Measurements from ENCODE around the gene COX6A2.

The COX6A2 gene

DNA sequence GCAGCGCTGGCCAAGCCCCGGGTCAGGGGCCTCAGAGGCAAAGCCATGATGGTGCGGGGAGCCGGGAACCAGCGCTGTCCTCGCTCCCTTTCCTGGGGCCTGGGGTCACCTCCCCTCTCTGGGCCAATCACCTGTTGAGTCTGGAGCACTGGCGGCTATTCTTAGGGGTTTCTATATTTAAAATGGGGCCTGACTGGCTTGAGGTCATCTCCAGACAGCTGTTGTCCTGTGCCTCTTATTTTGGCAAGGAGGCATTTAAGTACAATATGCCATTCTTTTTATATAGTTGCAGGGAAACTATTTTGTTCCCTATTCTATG lies at the start of gene COX6A2:
COX6A2 (minus strand) TSS at position 82 of the 319 bp plus-strand sequence; CDS start at position 47, 35 bp downstream.
- TF ChIP-seq, protein P1, sequence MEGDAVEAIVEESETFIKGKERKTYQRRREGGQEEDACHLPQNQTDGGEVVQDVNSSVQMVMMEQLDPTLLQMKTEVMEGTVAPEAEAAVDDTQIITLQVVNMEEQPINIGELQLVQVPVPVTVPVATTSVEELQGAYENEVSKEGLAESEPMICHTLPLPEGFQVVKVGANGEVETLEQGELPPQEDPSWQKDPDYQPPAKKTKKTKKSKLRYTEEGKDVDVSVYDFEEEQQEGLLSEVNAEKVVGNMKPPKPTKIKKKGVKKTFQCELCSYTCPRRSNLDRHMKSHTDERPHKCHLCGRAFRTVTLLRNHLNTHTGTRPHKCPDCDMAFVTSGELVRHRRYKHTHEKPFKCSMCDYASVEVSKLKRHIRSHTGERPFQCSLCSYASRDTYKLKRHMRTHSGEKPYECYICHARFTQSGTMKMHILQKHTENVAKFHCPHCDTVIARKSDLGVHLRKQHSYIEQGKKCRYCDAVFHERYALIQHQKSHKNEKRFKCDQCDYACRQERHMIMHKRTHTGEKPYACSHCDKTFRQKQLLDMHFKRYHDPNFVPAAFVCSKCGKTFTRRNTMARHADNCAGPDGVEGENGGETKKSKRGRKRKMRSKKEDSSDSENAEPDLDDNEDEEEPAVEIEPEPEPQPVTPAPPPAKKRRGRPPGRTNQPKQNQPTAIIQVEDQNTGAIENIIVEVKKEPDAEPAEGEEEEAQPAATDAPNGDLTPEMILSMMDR (IDR thresholded peaks at IDR 0.05; ENCODE audit: extremely low read depth, missing control alignments) = no peak
- DNase-seq (ENCODE audit: low spot score) = no peak

DNA sequence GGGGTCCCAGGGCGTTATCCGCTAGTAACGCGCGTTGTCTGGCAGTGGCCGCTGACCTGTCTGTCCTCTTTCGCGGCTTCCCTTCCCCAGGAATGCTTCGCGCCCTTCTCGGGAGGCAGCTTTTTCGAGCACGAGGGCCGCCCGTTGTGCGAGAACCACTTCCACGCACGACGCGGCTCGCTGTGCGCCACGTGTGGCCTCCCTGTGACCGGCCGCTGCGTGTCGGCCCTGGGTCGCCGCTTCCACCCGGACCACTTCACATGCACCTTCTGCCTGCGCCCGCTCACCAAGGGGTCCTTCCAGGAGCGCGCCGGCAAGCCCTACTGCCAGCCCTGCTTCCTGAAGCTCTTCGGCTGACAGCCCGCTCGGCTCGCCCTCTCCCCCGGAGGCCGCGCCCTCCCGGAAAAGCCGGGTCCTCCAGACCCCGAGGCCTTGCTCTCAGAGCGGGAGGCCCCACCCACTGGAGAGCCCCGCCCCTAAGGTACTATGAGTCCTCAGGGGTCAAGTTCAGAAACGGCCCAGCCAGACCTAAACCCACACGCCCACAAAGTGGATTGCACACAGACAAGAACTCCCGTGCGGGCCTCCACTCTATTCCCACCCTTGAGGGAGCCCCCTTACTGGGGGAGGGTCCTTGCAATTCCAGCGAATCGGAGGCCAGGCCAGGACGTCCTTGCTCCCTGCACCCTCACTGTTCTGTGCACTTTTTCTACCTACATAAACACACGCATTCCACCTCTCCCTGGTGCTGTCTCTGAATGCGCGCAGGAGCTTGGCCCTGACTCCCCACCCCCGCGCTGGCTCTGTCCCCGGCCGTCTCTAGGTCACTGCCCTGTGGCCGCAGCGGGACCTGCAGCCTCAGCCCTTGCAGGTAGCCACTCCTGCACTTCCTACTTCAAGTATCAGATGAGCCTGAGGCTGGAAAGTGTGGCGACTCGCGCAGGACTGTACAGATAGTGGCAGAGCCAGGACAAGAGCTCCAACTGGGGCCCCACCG lies 49.4 kb upstream of the COX6A2 start:
- TF ChIP-seq, protein P1 (IDR thresholded peaks at IDR 0.05; ENCODE audit: extremely low read depth, missing control alignments) = no peak
- peak; percentile 77 for DNase-seq (ENCODE audit: low spot score)

DNA sequence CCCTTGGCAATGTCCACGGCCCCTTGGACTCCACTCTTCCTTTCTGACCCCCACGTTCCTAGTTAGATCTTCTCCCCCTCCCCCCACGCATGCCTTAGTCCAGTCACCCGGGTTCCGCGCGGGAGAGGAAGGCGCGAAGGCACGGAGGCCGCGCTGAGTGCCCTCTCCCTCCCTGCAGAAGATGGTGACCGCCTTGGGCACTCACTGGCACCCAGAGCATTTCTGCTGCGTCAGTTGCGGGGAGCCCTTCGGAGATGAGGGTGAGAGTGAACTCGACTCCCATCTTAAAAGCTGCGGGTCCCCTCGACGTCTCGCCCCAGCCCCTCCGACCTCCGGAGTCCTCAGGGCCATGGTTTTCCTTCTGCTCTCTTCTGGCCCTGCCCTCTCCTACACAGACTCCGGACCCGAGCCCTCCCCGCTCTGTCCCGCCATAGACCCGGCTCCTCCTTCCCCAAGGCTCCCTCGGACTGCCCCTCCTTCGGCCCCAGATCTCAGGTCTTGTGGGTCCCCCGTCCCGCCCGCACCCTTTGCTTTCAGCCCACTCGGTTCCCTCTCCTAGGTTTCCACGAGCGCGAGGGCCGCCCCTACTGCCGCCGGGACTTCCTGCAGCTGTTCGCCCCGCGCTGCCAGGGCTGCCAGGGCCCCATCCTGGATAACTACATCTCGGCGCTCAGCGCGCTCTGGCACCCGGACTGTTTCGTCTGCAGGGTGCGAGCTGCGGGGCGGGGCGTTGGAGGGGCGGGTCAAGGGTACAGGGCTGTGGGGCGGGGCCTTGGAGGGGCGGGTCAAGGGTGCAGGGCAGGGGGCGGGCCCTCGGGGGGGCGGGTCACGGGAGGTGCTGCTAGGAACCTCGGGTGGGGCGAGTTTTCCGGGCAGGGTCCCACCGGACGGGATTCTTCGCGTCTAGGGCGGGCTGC lies 48.4 kb upstream of the COX6A2 start:
- TF ChIP-seq, protein P1 (IDR thresholded peaks at IDR 0.05; ENCODE audit: extremely low read depth, missing control alignments) = no peak
- peak; percentile 95 for DNase-seq (ENCODE audit: low spot score)

DNA sequence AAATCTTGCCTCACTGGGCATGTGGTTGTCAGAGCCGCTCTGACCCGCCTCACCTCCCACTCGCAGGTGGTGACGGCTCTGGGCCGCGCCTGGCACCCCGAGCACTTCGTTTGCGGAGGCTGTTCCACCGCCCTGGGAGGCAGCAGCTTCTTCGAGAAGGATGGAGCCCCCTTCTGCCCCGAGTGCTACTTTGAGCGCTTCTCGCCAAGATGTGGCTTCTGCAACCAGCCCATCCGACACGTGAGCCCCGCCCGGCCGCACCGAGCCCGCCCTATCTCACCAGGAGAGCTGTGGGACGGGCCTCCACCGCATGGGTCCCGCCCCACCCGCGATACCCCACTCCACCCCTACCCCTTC lies 47.8 kb upstream of the COX6A2 start:
- DNase-seq (ENCODE audit: low spot score) = no peak
- TF ChIP-seq, protein P1 (IDR thresholded peaks at IDR 0.05; ENCODE audit: extremely low read depth, missing control alignments) = no peak

DNA sequence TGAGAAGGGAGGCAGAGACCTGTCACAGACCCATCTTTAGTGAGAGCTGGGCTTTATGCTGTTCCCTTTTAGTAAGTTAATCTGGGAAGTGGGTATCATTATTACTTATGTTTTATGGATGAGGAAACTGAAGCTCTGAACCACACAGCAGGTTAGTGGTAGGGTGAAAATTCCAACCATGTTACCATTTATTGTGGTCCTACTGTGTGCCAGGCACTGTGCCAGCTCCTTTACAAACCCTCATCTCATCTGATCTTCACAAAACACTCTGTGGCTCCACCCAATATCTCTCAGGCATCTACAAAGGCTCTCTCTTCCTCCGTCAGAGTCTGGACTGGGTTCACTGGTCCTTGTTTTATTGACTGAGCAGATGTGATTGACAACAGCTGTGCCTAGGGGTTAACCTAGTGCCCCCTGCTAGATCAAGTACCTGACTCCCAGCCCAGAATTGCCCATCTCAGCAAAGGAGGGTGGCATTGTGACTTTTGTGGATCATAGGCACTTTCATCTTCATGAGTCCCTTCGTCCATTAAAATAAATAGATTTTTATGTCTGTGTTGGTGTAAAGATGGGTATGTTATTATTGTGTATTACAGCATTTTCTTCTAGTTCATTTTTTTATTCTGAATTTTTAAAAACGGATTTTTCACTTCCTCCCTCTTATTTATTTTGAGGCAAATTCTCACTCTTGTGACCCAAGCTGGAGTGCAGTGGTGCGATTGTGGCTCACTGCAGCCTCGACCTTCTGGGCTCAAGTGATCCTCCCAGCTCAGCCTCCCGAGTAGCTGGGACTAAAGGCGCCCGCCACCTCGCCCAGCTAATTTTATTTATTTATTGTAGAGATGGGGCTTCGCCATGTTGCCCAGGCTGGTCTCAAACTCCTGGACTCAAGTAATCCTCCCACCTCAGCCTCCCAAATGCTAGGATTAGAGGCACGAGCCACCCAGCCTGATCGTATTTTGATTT lies 46.9 kb upstream of the COX6A2 start:
- TF ChIP-seq, protein P1 (IDR thresholded peaks at IDR 0.05; ENCODE audit: extremely low read depth, missing control alignments) = no peak
- DNase-seq (ENCODE audit: low spot score) = no peak

DNA sequence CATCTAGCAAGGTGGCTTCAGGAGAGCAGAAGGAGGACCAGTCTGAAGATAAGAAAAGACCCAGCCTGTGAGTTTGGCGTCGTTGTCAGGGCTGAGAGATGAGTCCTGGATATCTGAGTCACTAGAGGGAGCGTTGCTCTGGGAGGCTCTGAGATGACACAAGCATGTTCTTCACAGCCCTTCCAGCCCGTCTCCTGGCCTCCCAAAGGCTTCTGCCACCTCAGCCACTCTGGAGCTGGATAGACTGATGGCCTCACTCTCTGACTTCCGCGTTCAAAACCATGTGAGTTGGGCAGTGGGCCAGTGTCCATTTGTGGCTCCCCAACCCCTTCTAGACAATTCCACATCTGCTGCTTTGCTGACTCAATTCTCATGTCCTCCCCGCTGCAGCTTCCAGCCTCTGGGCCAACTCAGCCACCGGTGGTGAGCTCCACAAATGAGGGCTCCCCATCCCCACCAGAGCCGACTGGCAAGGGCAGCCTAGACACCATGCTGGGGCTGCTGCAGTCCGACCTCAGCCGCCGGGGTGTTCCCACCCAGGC lies 46.1 kb upstream of the COX6A2 start:
- DNase-seq (ENCODE audit: low spot score) = no peak
- TF ChIP-seq, protein P1 (IDR thresholded peaks at IDR 0.05; ENCODE audit: extremely low read depth, missing control alignments) = no peak
